Calu3 (cell line): Measurements from ENCODE around the gene TOGARAM2. TPM values are rescaled to one million over a fixed set of nuclear protein-coding genes. Genes with fewer than 3 reads are reported as not detected.
A peak's percentile ranks its signal among the peaks of the same experiment; 100 is the strongest.

Source experiments
- Bru-seq: library from RNA; stranded (reverse); fragments of 400-500 nt; gene quantifications from one replicate; lab custom pipeline; 2021; lab: Mats Ljungman, UMichigan
- BruChase-seq, 2 experiments: library from RNA; stranded (reverse); fragments of 400-500 nt; gene quantifications; one replicate each; lab custom pipeline; 2021; lab: Mats Ljungman, UMichigan
- BruUV-seq: library from RNA; stranded (reverse); fragments of 400-500 nt; replicated peaks from 2 replicates; lab custom pipeline; 2021; lab: Mats Ljungman, UMichigan
- CTCF ChIA-PET: fragments of 300-600 bp; sonication (Branson Sonifier 250); formaldehyde crosslinking; loops from one replicate; lab custom pipeline; 2022; ENCODE audit warnings: antibody characterized with exemption; lab: Charles Lee
- DNase-seq: peaks from one replicate; pipeline ENCODE4 v3.0.0; 2022
- H3K27ac Mint-ChIP-seq: one replicate; pipeline ENCODE4 v1.8.0; 2022; ENCODE audit warnings: mixed read lengths; ENCODE audit not compliant: unreplicated experiment
- H3K27me3 Mint-ChIP-seq: one replicate; pipeline ENCODE4 v1.8.0; 2022; ENCODE audit warnings: mixed read lengths; ENCODE audit not compliant: unreplicated experiment
- H3K36me3 Mint-ChIP-seq: one replicate; pipeline ENCODE4 v1.8.0; 2022; ENCODE audit warnings: mild to moderate bottlenecking, moderate library complexity, mixed read lengths; ENCODE audit not compliant: insufficient read depth, unreplicated experiment
- H3K4me1 Mint-ChIP-seq: one replicate; pipeline ENCODE4 v1.8.0; 2022; ENCODE audit warnings: mild to moderate bottlenecking, low read depth, mixed read lengths; ENCODE audit not compliant: unreplicated experiment
- H3K4me3 Mint-ChIP-seq: one replicate; pipeline ENCODE4 v1.8.0; 2022; ENCODE audit warnings: mild to moderate bottlenecking, low read depth, moderate library complexity, mixed read lengths; ENCODE audit not compliant: unreplicated experiment
- H3K9me3 Mint-ChIP-seq: one replicate; pipeline ENCODE4 v1.8.0; 2022; ENCODE audit warnings: low read depth, mixed read lengths; ENCODE audit not compliant: unreplicated experiment
- intact Hi-C: fragments of 100-400 bp; cut with micrococcal nuclease; formaldehyde crosslinking; loops from one replicate; pipeline ENCODE4 v1.10.0; 2022; ENCODE audit not compliant: unreplicated experiment
- long read RNA-seq: library from polyadenylated mRNA; stranded (forward); transcript quantifications from one replicate; pipeline ENCODE4 v2.0.0, GENCODE V29; 2022
- total RNA-seq: library from RNA; stranded (reverse); gene quantifications from 2 replicates; pipeline ENCODE4 v1.2.3, GENCODE V29; 2022
- TF ChIP-seq, protein P1 (sequence below): fragments of 200-600 bp; IDR thresholded peaks from one replicate; pipeline ENCODE4 v1.8.0; 2022; ENCODE audit warnings: antibody characterized with exemption; ENCODE audit not compliant: unreplicated experiment

Gene TOGARAM2
- 0.47 and 0.85 TPM in 2 replicates for total RNA-seq
- percentile 14 among the genes with signal in this experiment for Bru-seq, nascent RNA
- BruChase-seq, experiment 1, labeled RNA remaining after a 6-hour chase = percentile 21 among the genes with signal in this experiment
- BruChase-seq, experiment 2, labeled RNA remaining after a 2-hour chase = percentile 21 among the genes with signal in this experiment
- long read RNA-seq, partial matches to known transcripts = 1 of 1 reads
- long read RNA-seq, other reads (novel, unspliced or antisense) = 0 of 1 reads

DNA sequence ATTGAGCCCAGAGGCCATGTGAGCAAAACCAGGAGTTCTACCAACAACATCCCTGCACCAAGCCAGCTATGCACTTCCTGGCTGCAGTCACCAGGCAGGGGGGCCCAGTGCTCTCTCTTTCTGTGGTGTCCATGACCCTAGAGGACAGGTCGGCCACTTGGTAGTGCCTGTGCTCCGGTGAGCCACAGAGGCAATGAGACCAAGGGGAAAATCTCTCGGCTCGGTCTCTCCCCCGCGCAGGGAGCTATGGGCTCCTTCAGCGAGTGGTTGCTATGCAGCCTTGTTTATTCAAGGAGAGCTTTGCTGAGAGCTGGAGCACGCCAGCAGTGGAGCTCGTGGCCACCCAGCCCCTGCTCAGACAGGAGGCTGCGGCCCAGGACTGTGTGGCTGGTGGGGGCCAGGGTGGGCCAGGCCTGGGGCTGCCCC is at the start of gene TOGARAM2:
TOGARAM2 (plus strand) TSS at position 283 of the 426 bp plus-strand sequence. CDS start 13,537 bp downstream, outside the sequence.
- TF ChIP-seq, protein P1, sequence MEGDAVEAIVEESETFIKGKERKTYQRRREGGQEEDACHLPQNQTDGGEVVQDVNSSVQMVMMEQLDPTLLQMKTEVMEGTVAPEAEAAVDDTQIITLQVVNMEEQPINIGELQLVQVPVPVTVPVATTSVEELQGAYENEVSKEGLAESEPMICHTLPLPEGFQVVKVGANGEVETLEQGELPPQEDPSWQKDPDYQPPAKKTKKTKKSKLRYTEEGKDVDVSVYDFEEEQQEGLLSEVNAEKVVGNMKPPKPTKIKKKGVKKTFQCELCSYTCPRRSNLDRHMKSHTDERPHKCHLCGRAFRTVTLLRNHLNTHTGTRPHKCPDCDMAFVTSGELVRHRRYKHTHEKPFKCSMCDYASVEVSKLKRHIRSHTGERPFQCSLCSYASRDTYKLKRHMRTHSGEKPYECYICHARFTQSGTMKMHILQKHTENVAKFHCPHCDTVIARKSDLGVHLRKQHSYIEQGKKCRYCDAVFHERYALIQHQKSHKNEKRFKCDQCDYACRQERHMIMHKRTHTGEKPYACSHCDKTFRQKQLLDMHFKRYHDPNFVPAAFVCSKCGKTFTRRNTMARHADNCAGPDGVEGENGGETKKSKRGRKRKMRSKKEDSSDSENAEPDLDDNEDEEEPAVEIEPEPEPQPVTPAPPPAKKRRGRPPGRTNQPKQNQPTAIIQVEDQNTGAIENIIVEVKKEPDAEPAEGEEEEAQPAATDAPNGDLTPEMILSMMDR = no peak
- DNase-seq = no peak
- Mint-ChIP-seq H3K9me3 (peaks cover 3% of the 10 kb centered on the region), H3K4me3 (no peak within 1 kb of the TSS), H3K36me3 (peaks cover 21% of the 10 kb centered on the region), H3K27ac (no peak within 1 kb of the TSS), H3K4me1 (peaks cover 31% of the 10 kb centered on the region), H3K27me3 (no peaks in the 10 kb centered on the region)
- CTCF ChIA-PET = interaction anchor here (0.6 to 1.7 kb wide), 4 partner anchors 10 to 1279 kb away, joined by 3 read pairs; no protein-coding TSS in a partner anchor
- intact Hi-C loops = no loop called here
- no TSS peak for BruUV-seq

DNA sequence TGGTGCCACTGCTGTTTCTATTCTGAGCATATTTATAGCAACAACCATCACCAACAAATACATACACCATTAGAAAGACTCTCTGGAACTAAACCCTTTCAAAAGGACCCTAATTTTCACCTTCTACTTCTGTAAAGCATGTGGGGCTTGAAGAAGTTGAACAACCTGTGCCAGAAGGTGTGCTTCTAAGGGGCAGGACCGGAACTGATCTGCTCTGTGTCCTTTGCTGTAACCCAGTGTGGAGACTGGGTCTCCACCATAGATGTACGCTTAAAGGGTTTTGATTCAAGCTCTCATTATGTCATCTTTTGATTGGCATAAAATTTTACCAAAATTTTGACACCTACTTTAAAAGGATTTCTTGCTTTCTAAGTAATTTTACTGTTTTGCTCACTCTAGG is 46.3 kb upstream of the TOGARAM2 start:
- no TSS peak for BruUV-seq
- Mint-ChIP-seq H3K36me3 (peaks cover 82% of the 10 kb centered on the region), H3K27ac (no peak overlapping the region), H3K27me3 (no peaks in the 10 kb centered on the region), H3K4me1 (no peaks in the 10 kb centered on the region), H3K9me3 (no peaks in the 10 kb centered on the region), H3K4me3 (no peak overlapping the region)
- DNase-seq = no peak
- intact Hi-C loops = no loop called here
- TF ChIP-seq, protein P1 = no peak
- CTCF ChIA-PET = interaction anchor here (0.6 kb wide), 1 partner anchor 365 kb away, joined by 5 read pairs; no protein-coding TSS in a partner anchor

DNA sequence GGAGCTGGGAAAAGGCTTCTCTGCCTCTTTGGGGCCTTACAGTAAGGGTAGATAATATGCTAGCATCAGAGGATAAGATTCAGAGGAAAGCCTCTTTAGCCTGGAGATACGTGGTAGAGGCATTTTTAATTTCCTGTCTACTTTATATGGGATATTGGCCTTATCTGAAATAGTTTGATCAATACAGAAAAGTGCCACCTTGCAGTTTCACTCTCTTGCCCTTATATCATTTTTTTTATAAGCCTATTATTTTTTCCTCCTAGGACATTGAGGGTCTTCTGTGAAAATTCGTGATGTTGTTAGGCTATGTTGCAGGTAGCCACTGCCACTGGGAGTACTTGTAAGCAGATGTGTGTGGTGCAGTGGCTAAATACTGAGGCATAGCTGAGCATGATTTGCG is 40.1 kb upstream of the TOGARAM2 start:
- TF ChIP-seq, protein P1 = no peak
- Mint-ChIP-seq H3K4me1 (no peaks in the 10 kb centered on the region), H3K36me3 (peaks cover 67% of the 10 kb centered on the region), H3K9me3 (no peaks in the 10 kb centered on the region), H3K27me3 (no peaks in the 10 kb centered on the region), H3K4me3 (no peak overlapping the region), H3K27ac (no peak overlapping the region)
- no peak for DNase-seq
- CTCF ChIA-PET = no interaction called here
- BruUV-seq = no TSS peak
- intact Hi-C loops = no loop called here

DNA sequence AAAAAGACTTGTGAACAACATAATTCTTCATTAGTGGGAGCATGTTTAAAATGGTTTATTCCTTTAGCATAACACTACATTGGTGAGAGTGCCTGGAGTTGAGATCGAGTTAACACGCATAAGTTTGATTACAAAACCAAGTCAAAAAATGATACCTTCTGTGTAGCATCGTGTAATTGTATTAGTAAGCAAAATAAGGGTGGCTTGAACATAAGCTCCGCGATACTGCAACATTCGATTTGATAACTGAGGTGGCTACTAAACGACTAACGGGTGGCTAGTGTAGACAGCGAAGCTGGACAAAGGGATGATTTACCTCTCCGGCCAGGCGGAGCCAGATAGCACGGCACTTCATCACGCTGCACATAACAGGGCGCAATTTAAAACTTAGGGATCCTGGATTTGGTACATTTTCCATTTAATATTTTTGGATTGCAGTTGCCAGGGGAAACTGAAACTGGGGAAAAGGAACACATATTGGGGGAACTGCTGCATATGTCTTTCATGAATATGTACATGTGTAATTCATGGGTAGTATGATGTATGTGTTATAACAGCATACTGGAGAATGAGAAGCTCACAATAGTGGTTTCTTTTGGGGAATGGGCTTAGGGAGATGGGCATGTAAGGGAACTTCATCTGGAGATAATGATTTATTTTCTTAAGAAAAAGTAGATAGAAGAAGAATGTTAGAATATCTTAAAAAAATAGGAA is 36.4 kb upstream of the TOGARAM2 start:
- peaks cover 3% of the 10 kb centered on the region for H3K9me3 Mint-ChIP-seq
- no TSS peak for BruUV-seq
- no peak overlapping the region for H3K27ac Mint-ChIP-seq
- TF ChIP-seq, protein P1 = no peak
- peaks cover 54% of the 10 kb centered on the region for H3K36me3 Mint-ChIP-seq
- no peaks in the 10 kb centered on the region for H3K27me3 Mint-ChIP-seq
- DNase-seq = no peak
- H3K4me3 Mint-ChIP-seq = no peak overlapping the region
- intact Hi-C loops = no loop called here
- peaks cover 4% of the 10 kb centered on the region for H3K4me1 Mint-ChIP-seq
- CTCF ChIA-PET = interaction anchor here (0.7 kb wide), 1 partner anchor 19 kb away, joined by 4 read pairs; no protein-coding TSS in a partner anchor
